Measurements from ENCODE around the gene CDH4.

The CDH4 gene

GRCh38 chr20:61573415-61574305 is 321.6 kb downstream of the CDH4 start:
- no peak overlapping the region for H3K27ac ChIP-seq (ENCODE audit: extremely low read depth, low read depth, low read length)
- POLR2A ChIA-PET = no interaction called here
- CTCF ChIA-PET = interaction anchor here (0.6 kb wide), 1 partner anchor 320 kb away, joined by 3 read pairs; no protein-coding TSS in a partner anchor

GRCh38 chr20:61575151-61575937 is 323.3 kb downstream of the CDH4 start:
- Histone ChIP-seq H3K4me1 (ENCODE audit: control insufficient read depth, insufficient read depth, low read length) (no peaks in the 10 kb centered on the region), H3K27ac (ENCODE audit: extremely low read depth, low read depth, low read length) (no peak overlapping the region), H3K4me3 (ENCODE audit: low read depth, low read length) (no peak overlapping the region), H3K9me3 (ENCODE audit: control insufficient read depth, insufficient read depth, low read depth, low read length) (no peaks in the 10 kb centered on the region), H3K36me3 (ENCODE audit: control insufficient read depth in 2 of 2, insufficient read depth in 1 of 2, low read length in 2 of 2) (no peaks in the 10 kb centered on the region)
- ChIA-PET CTCF (interaction anchor here (0.6 kb wide), 1 partner anchor 70 kb away, joined by 3 read pairs; no protein-coding TSS in a partner anchor), POLR2A (no interaction called here)
- peak; percentile 73; the same call in 1 of the 2 replicates for TF ChIP-seq ZNF561 (tag by site-specific recombination; IDR thresholded peaks at IDR 0.05; ENCODE audit: borderline replicate concordance)
- TF ChIP-seq ZNF366 (tag by site-specific recombination; conservative IDR thresholded peaks at IDR 0.05) = no peak
- TF ChIP-seq, protein P1, sequence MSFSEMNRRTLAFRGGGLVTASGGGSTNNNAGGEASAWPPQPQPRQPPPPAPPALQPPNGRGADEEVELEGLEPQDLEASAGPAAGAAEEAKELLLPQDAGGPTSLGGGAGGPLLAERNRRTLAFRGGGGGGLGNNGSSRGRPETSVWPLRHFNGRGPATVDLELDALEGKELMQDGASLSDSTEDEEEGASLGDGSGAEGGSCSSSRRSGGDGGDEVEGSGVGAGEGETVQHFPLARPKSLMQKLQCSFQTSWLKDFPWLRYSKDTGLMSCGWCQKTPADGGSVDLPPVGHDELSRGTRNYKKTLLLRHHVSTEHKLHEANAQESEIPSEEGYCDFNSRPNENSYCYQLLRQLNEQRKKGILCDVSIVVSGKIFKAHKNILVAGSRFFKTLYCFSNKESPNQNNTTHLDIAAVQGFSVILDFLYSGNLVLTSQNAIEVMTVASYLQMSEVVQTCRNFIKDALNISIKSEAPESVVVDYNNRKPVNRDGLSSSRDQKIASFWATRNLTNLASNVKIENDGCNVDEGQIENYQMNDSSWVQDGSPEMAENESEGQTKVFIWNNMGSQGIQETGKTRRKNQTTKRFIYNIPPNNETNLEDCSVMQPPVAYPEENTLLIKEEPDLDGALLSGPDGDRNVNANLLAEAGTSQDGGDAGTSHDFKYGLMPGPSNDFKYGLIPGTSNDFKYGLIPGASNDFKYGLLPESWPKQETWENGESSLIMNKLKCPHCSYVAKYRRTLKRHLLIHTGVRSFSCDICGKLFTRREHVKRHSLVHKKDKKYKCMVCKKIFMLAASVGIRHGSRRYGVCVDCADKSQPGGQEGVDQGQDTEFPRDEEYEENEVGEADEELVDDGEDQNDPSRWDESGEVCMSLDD (tag by site-specific recombination; IDR thresholded peaks at IDR 0.05) = no peak
- TF ChIP-seq ZNF202 (tag by site-specific recombination; IDR thresholded peaks at IDR 0.05; ENCODE audit: borderline replicate concordance) = no peak
- 0 out of 2 replicates have a peak, but pooled peaks have one; percentile 19 for TF ChIP-seq ZBTB8A (tag by site-specific recombination; IDR thresholded peaks at IDR 0.05)
- TF ChIP-seq ZNF791 (tag by site-specific recombination; IDR thresholded peaks at IDR 0.05) = no peak
- TF ChIP-seq KLF1 (tag by site-specific recombination; IDR thresholded peaks at IDR 0.05) = peak; percentile 55
- peak; percentile 46 for TF ChIP-seq WT1 (tag by site-specific recombination; IDR thresholded peaks at IDR 0.05)
- TF ChIP-seq TRIM28 (IDR thresholded peaks at IDR 0.05; ENCODE audit: borderline replicate concordance, low read length) = no peak
- TF ChIP-seq, protein P2, sequence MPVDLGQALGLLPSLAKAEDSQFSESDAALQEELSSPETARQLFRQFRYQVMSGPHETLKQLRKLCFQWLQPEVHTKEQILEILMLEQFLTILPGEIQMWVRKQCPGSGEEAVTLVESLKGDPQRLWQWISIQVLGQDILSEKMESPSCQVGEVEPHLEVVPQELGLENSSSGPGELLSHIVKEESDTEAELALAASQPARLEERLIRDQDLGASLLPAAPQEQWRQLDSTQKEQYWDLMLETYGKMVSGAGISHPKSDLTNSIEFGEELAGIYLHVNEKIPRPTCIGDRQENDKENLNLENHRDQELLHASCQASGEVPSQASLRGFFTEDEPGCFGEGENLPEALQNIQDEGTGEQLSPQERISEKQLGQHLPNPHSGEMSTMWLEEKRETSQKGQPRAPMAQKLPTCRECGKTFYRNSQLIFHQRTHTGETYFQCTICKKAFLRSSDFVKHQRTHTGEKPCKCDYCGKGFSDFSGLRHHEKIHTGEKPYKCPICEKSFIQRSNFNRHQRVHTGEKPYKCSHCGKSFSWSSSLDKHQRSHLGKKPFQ (tag by site-specific recombination; IDR thresholded peaks at IDR 0.05) = no peak
- 0 out of 2 replicates have a peak, but pooled peaks have one; percentile 27 for TF ChIP-seq YY1 (tag by site-specific recombination; IDR thresholded peaks at IDR 0.05)
- peak; percentile 44 for TF ChIP-seq IKZF3 (tag by site-specific recombination; IDR thresholded peaks at IDR 0.05)
- no peak for TF ChIP-seq GLIS2 (tag by site-specific recombination; IDR thresholded peaks at IDR 0.05)
- TF ChIP-seq ZNF335 (tag by site-specific recombination; conservative IDR thresholded peaks at IDR 0.05) = no peak
- TF ChIP-seq ZFP37 (tag by site-specific recombination; IDR thresholded peaks at IDR 0.05) = no peak

More at GRCh38 chr20:61573415-61574305, 321.6 kb downstream of the CDH4 start:
- TF ChIP-seq ZNF366 (tag by site-specific recombination; conservative IDR thresholded peaks at IDR 0.05) (no peak), ZNF621 (tag by site-specific recombination; IDR thresholded peaks at IDR 0.05) (no peak), ZNF596 (tag by site-specific recombination; IDR thresholded peaks at IDR 0.05) (no peak), ZNF426 (tag by site-specific recombination; IDR thresholded peaks at IDR 0.05) (no peak), OVOL3 (tag by site-specific recombination; IDR thresholded peaks at IDR 0.05) (no peak), ZSCAN16 (tag by site-specific recombination; IDR thresholded peaks at IDR 0.05) (no peak), FEZF1 (tag by site-specific recombination; IDR thresholded peaks at IDR 0.05) (no peak), ZNF626 (tag by site-specific recombination; IDR thresholded peaks at IDR 0.05) (no peak)
- TF ChIP-seq, protein P3, sequence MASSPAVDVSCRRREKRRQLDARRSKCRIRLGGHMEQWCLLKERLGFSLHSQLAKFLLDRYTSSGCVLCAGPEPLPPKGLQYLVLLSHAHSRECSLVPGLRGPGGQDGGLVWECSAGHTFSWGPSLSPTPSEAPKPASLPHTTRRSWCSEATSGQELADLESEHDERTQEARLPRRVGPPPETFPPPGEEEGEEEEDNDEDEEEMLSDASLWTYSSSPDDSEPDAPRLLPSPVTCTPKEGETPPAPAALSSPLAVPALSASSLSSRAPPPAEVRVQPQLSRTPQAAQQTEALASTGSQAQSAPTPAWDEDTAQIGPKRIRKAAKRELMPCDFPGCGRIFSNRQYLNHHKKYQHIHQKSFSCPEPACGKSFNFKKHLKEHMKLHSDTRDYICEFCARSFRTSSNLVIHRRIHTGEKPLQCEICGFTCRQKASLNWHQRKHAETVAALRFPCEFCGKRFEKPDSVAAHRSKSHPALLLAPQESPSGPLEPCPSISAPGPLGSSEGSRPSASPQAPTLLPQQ (tag by site-specific recombination; IDR thresholded peaks at IDR 0.05) = no peak
- TF ChIP-seq, protein P4, sequence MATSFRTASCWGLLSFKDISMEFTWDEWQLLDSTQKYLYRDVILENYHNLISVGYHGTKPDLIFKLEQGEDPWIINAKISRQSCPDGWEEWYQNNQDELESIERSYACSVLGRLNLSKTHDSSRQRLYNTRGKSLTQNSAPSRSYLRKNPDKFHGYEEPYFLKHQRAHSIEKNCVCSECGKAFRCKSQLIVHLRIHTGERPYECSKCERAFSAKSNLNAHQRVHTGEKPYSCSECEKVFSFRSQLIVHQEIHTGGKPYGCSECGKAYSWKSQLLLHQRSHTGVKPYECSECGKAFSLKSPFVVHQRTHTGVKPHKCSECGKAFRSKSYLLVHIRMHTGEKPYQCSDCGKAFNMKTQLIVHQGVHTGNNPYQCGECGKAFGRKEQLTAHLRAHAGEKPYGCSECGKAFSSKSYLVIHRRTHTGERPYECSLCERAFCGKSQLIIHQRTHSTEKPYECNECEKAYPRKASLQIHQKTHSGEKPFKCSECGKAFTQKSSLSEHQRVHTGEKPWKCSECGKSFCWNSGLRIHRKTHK (tag by site-specific recombination; IDR thresholded peaks at IDR 0.05) = no peak
- TF ChIP-seq, protein P5, sequence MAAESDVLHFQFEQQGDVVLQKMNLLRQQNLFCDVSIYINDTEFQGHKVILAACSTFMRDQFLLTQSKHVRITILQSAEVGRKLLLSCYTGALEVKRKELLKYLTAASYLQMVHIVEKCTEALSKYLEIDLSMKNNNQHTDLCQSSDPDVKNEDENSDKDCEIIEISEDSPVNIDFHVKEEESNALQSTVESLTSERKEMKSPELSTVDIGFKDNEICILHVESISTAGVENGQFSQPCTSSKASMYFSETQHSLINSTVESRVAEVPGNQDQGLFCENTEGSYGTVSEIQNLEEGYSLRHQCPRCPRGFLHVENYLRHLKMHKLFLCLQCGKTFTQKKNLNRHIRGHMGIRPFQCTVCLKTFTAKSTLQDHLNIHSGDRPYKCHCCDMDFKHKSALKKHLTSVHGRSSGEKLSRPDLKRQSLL (tag by site-specific recombination; IDR thresholded peaks at IDR 0.05) = no peak
- TF ChIP-seq, protein P6, sequence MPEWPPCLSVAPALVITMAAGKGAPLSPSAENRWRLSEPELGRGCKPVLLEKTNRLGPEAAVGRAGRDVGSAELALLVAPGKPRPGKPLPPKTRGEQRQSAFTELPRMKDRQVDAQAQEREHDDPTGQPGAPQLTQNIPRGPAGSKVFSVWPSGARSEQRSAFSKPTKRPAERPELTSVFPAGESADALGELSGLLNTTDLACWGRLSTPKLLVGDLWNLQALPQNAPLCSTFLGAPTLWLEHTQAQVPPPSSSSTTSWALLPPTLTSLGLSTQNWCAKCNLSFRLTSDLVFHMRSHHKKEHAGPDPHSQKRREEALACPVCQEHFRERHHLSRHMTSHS (tag by site-specific recombination; IDR thresholded peaks at IDR 0.05) = no peak
- Histone ChIP-seq H3K9me3 (ENCODE audit: control insufficient read depth, insufficient read depth, low read depth, low read length) (no peaks in the 10 kb centered on the region), H3K36me3 (ENCODE audit: control insufficient read depth in 2 of 2, insufficient read depth in 1 of 2, low read length in 2 of 2) (no peaks in the 10 kb centered on the region), H3K4me3 (ENCODE audit: low read depth, low read length) (no peak overlapping the region), H3K4me1 (ENCODE audit: control insufficient read depth, insufficient read depth, low read length) (no peaks in the 10 kb centered on the region)
